Testis (tissue), 2 donors: ENCODE measurements around the gene DUSP18.

Experiments
- POLR2A ChIP-seq: fragments of 450-650 bp; IDR thresholded peaks from one replicate; pipeline ENCODE4 v1.6.1; 2017; ENCODE audit warnings: antibody characterized with exemption, mild to moderate bottlenecking, moderate library complexity
- TF ChIP-seq, protein P1 (sequence below), 3 experiments: fragments of 450-650 bp in 2 of 3; fragments of 200-600 bp in 1 of 3; sonication (generic) in 1 of 3; IDR thresholded peaks; one replicate each; pipeline ENCODE4 v1.5.1; 2016 to 2019; ENCODE audit warnings: antibody characterized with exemption in 3 of 3, mild to moderate bottlenecking in 2 of 3, moderate library complexity in 1 of 3

DNA sequence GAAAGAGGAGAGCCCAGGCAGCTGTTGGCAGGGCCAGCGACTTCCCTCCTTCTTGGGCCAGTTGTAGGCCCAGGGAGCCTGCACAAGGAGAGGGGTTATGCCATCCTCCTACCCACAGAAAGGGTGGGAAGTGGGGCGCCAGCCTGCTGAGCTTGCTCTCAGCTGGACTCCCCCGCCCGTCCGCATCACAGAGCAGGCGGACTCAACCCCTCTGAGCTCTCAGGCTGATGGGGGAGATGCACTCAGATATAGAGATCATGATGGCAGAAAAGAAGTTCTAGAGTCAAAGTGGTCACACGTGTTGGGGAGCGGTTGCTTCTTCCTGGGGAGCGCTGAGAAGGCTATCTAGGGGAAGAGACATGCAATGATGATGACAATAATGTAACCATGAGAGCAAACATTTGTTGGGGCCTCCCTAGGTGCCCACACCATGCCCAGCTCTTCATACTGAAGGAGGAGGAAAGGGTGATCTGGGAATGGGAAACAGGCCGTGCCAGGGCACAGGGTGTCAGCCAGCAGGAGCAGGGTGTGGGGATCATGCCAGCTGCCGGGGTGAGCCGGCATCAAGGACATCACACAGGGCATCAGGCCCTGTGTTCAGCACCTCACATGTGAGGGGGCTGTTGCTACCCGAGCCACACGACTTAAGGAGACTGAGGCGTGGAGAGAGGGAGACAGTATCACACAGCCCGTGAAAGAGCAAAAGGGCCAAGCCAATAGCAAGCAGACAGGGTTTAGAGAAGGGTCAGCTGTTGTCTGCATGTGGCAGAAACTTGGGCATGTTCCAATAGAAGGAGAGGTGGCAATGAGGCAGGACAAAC lies 24.4 kb downstream of the DUSP18 start:
- TF ChIP-seq, protein P1, sequence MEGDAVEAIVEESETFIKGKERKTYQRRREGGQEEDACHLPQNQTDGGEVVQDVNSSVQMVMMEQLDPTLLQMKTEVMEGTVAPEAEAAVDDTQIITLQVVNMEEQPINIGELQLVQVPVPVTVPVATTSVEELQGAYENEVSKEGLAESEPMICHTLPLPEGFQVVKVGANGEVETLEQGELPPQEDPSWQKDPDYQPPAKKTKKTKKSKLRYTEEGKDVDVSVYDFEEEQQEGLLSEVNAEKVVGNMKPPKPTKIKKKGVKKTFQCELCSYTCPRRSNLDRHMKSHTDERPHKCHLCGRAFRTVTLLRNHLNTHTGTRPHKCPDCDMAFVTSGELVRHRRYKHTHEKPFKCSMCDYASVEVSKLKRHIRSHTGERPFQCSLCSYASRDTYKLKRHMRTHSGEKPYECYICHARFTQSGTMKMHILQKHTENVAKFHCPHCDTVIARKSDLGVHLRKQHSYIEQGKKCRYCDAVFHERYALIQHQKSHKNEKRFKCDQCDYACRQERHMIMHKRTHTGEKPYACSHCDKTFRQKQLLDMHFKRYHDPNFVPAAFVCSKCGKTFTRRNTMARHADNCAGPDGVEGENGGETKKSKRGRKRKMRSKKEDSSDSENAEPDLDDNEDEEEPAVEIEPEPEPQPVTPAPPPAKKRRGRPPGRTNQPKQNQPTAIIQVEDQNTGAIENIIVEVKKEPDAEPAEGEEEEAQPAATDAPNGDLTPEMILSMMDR (IDR thresholded peaks at IDR 0.05), result no peak
- no peak for TF ChIP-seq POLR2A
